ENCODE results near the gene CTNNA3. TPM values are rescaled to one million over a fixed set of nuclear protein-coding genes. Genes with fewer than 3 reads are reported as not detected.

CTNNA3 gene
- total RNA-seq, 1 experiment from 2014 or later = 0.32 TPM

DNA sequence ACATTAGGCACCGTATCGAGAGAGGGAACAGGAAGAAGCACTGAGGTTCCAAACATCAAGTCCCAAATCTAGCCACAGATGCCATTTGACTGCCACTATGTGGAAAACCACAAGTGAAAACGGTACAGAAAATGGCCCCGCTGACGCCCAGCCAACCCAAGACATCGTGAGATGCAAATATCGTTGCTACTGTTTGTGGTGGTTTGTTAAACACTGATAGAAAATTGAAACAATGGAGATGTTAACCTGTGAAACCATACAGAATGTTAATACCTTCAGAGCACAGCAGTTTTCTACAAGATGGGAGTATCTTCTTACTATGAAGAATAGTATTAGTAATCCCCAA, 922.5 kb downstream of the CTNNA3 start:
- no peaks in the 10 kb centered on the region for H3K9me3 ChIP-seq (ENCODE audit: control insufficient read depth in 1 of 2, insufficient read depth in 1 of 2, low read depth in 1 of 2, low read length in 2 of 2)
- no peak overlapping the region for H2AFZ ChIP-seq (ENCODE audit: low read depth, low read length, poor library complexity, severe bottlenecking)
- no peaks in the 10 kb centered on the region for H3K27me3 ChIP-seq (ENCODE audit: insufficient read depth, low read length)
- ATAC-seq (no peak), DNase-seq (ENCODE audit: low read depth, low spot score) (no peak)
- H3K9me2 ChIP-seq (ENCODE audit: insufficient read depth) = no peaks in the 10 kb centered on the region
- BruUV-seq (replicated peaks) = no TSS peak
- H3K4me3 ChIP-seq (replicated peaks in 1 of 2; ENCODE audit: low read depth in 1 of 2, low read length in 2 of 2) = no peak overlapping the region
- H4K20me1 ChIP-seq (ENCODE audit: insufficient read depth) = no peaks in the 10 kb centered on the region
- RAD21 ChIA-PET (ENCODE audit: low non-redundant PET in 1 of 2, low total read pairs in 2 of 2, uncharacterized antibody in 2 of 2, unreplicated experiment in 2 of 2) = no interaction called here
- H3K4me1 ChIP-seq (ENCODE audit: control insufficient read depth in 1 of 2, insufficient read depth in 2 of 2, low read length in 2 of 2) = no peaks in the 10 kb centered on the region
- CTCF ChIA-PET = no interaction called here
- no peaks in the 10 kb centered on the region for H3K79me2 ChIP-seq (ENCODE audit: insufficient read depth, low read length)
- H3K36me3 ChIP-seq (ENCODE audit: control insufficient read depth in 1 of 2, insufficient read depth in 2 of 2, low read length in 2 of 2) = no peaks in the 10 kb centered on the region
- no peak for TF ChIP-seq TCF7L2 (IDR thresholded peaks at IDR 0.05; ENCODE audit: borderline replicate concordance, extremely low read depth, insufficient read depth, insufficient read length)
- no peak for TF ChIP-seq SRF (IDR thresholded peaks at IDR 0.05; ENCODE audit: low read depth)
- TF ChIP-seq SIN3A (IDR thresholded peaks at IDR 0.05; ENCODE audit: low read depth) = no peak
- TF ChIP-seq CEBPB (IDR thresholded peaks at IDR 0.05; ENCODE audit: low read depth) = no peak
- TF ChIP-seq, protein P1, sequence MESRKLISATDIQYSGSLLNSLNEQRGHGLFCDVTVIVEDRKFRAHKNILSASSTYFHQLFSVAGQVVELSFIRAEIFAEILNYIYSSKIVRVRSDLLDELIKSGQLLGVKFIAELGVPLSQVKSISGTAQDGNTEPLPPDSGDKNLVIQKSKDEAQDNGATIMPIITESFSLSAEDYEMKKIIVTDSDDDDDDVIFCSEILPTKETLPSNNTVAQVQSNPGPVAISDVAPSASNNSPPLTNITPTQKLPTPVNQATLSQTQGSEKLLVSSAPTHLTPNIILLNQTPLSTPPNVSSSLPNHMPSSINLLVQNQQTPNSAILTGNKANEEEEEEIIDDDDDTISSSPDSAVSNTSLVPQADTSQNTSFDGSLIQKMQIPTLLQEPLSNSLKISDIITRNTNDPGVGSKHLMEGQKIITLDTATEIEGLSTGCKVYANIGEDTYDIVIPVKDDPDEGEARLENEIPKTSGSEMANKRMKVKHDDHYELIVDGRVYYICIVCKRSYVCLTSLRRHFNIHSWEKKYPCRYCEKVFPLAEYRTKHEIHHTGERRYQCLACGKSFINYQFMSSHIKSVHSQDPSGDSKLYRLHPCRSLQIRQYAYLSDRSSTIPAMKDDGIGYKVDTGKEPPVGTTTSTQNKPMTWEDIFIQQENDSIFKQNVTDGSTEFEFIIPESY (IDR thresholded peaks at IDR 0.05; ENCODE audit: extremely low read depth, insufficient replicate concordance, low read length) = no peak
- TF ChIP-seq EZH2phosphoT487 (IDR thresholded peaks at IDR 0.05; ENCODE audit: borderline replicate concordance) = no peak
- no peak for TF ChIP-seq ZNF274 (IDR thresholded peaks at IDR 0.05; ENCODE audit: low read depth, low read length)
- TF ChIP-seq RAD21 (IDR thresholded peaks at IDR 0.05; ENCODE audit: low read depth) = no peak
- TF ChIP-seq, protein P2, sequence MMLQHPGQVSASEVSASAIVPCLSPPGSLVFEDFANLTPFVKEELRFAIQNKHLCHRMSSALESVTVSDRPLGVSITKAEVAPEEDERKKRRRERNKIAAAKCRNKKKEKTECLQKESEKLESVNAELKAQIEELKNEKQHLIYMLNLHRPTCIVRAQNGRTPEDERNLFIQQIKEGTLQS (IDR thresholded peaks at IDR 0.05) = no peak
- TF ChIP-seq POLR2AphosphoS5 (IDR thresholded peaks at IDR 0.05; ENCODE audit: low read depth, low read length) = no peak
- TF ChIP-seq YY1 (IDR thresholded peaks at IDR 0.05; ENCODE audit: extremely low read depth, insufficient replicate concordance, low read depth, low read length) = no peak
- TF ChIP-seq EGR1 (IDR thresholded peaks at IDR 0.05; ENCODE audit: low read depth) = no peak
- TF ChIP-seq, protein P3, sequence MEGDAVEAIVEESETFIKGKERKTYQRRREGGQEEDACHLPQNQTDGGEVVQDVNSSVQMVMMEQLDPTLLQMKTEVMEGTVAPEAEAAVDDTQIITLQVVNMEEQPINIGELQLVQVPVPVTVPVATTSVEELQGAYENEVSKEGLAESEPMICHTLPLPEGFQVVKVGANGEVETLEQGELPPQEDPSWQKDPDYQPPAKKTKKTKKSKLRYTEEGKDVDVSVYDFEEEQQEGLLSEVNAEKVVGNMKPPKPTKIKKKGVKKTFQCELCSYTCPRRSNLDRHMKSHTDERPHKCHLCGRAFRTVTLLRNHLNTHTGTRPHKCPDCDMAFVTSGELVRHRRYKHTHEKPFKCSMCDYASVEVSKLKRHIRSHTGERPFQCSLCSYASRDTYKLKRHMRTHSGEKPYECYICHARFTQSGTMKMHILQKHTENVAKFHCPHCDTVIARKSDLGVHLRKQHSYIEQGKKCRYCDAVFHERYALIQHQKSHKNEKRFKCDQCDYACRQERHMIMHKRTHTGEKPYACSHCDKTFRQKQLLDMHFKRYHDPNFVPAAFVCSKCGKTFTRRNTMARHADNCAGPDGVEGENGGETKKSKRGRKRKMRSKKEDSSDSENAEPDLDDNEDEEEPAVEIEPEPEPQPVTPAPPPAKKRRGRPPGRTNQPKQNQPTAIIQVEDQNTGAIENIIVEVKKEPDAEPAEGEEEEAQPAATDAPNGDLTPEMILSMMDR (IDR thresholded peaks at IDR 0.05 in 2 of 3, conservative IDR thresholded peaks at IDR 0.05 in 1 of 3; ENCODE audit: borderline replicate concordance in 1 of 3, insufficient read depth in 1 of 3, low read depth in 2 of 3, low read length in 2 of 3) = no peak
- TF ChIP-seq, protein P4, sequence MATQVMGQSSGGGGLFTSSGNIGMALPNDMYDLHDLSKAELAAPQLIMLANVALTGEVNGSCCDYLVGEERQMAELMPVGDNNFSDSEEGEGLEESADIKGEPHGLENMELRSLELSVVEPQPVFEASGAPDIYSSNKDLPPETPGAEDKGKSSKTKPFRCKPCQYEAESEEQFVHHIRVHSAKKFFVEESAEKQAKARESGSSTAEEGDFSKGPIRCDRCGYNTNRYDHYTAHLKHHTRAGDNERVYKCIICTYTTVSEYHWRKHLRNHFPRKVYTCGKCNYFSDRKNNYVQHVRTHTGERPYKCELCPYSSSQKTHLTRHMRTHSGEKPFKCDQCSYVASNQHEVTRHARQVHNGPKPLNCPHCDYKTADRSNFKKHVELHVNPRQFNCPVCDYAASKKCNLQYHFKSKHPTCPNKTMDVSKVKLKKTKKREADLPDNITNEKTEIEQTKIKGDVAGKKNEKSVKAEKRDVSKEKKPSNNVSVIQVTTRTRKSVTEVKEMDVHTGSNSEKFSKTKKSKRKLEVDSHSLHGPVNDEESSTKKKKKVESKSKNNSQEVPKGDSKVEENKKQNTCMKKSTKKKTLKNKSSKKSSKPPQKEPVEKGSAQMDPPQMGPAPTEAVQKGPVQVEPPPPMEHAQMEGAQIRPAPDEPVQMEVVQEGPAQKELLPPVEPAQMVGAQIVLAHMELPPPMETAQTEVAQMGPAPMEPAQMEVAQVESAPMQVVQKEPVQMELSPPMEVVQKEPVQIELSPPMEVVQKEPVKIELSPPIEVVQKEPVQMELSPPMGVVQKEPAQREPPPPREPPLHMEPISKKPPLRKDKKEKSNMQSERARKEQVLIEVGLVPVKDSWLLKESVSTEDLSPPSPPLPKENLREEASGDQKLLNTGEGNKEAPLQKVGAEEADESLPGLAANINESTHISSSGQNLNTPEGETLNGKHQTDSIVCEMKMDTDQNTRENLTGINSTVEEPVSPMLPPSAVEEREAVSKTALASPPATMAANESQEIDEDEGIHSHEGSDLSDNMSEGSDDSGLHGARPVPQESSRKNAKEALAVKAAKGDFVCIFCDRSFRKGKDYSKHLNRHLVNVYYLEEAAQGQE (IDR thresholded peaks at IDR 0.05; ENCODE audit: low read depth) = no peak
- TF ChIP-seq POLR2A (IDR thresholded peaks at IDR 0.05; ENCODE audit: borderline replicate concordance, extremely low read depth, insufficient read depth, insufficient read length) = no peak
- H3K4me2 ChIP-seq (ENCODE audit: low read length) = no peak overlapping the region
- no peak overlapping the region for H3K27ac ChIP-seq (ENCODE audit: low read depth, low read length)
- POLR2A ChIA-PET = no interaction called here
- H3K9ac ChIP-seq (ENCODE audit: low read length) = no peak overlapping the region
- intact Hi-C loops (cut with micrococcal nuclease) = no loop called here
